Stimulated activated CD4-positive, alpha-beta T cell treated with anti-CD3 and anti-CD28 coated beads, Interleukin-1b, Interleukin-23, amount 100 ng/mL, for 4 hours (primary cell): ENCODE data around the gene MTUS2.

ENCODE experiments used
- DNase-seq, 2 donors: peaks; one replicate each; pipeline ENCODE4 v3.0.0-alpha.2; 2020; ENCODE audit warnings: low read depth in 2 of 2

Gene MTUS2

DNA sequence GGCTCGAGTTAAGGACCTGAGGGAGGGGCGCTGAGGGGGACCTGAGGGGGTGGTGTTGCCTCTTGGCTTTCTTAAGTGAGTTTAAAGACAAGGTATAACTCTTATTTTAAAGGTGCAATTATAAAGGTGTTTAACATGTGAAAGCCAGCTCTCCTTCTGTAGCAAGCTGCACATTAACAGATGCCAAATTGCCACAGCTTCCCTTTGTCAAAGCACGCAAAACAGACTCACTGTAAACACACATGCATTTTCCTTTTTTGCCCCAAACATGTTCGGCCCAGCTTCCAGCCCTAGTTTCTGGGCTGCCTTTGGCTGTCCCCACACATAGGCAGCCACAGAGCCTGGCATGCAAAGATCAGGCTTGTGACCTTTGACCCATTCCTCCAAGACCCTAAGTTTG, 663.5 kb downstream of the MTUS2 start:
- no peak for DNase-seq

DNA sequence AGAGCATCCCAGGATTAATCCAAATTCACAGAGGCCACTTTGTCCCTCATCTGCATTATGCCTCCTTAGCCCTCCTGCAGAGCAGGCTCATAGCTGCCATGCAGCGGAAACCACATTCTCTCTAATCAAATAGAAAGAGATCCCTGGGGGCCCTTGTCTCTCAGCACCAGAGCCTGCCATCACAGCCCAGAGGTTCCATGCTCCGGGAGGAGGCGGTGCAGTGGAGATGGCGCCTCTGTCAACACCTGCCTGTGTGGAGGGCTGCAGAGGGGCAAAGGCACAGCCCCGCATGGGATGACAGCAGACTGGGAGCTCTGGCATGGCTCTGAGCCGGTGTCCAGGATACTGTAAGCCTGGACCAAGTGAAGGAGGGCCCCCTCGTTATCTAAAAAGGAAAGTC, 664.1 kb downstream of the MTUS2 start:
- no peak for DNase-seq

- no peak for DNase-seq
Measured at GRCh38 chr13:29484796-29485195, 664.7 kb downstream of the MTUS2 start.

- no peak for DNase-seq
Measured at GRCh38 chr13:29486551-29486950, 666.4 kb downstream of the MTUS2 start.

GRCh38 chr13:29487466-29488454, 667.6 kb downstream of the MTUS2 start:
- DNase-seq: no peak

DNA sequence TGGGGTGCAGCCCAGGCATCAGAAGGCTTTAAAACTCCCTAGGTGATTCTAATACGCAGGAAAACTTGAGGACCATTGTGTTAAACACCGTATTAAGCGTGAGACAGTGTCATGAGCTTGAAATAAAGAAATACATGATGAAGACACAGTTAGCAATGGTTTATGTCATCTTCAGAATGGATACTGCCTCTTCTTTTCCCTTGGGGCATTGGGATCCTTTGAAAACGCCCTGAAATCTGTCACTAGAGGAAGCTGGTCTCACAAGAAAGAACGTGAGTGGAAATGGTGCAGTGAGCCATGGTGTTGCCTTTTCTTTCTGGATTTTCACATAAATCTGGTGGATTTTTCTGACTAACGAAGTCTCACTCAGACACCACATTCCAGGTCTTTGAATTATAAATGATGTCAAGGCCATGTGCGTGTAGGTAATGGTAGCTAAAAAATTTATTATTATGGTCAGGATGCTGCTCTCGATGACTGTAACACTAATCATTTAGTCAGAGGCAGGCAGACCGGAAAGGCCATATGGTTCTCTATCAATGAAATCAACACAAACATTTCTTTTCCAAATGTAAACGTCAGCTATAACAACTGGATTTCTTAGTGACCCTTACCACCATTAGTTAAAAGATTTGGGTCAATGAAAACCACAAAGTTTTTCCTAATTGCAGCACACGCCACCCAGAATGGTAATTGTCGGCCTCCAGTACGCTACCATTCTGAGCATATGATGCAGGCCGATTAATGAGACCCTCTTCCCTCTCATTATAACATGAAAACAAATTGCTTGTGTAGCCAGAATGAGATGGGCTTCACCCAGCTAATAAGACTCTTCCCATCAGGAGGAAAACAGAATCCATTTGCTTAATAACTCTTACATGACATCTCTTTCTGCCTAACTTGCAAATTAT, 669.8 kb downstream of the MTUS2 start:
- DNase-seq: no peak

DNA sequence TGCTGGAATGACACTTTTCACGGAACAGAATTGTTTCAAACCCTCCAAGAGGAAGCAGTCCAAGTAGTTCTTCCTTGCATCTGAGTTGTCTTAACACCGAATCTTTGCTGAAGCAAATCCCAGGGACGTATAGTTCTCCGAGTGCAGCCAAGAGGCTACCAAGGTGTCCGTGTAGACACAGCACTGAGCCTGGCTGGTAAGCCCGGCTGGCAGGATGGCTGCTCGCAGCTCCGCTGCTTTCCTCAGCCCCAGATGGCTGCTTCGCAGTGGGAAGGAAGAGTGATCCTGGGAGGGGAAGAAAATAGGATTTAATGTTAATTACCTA, 670.4 kb downstream of the MTUS2 start:
- no peak for DNase-seq

DNA sequence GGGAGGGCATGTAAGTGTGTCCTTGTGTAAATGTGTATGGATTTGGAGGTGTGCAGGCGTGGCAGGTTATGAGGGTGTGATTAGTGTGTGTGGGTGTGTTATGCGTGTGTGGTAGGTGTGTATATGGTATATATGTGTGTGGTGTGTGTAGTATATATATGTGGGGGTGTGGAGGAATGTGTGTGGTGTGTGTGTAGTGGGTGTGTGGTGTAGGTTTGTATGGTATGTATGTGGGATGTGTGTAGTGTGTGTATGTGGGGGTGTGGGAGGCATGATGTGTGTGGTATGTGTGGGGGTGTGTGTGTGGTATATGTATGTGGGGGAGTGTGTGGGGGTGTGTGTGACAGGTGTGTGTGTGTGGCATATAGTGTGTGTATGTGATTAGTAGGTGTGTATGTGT, 671.1 kb downstream of the MTUS2 start:
- DNase-seq: no peak

- no peak for DNase-seq
Measured at GRCh38 chr13:29493796-29494195, 673.7 kb downstream of the MTUS2 start.

DNA sequence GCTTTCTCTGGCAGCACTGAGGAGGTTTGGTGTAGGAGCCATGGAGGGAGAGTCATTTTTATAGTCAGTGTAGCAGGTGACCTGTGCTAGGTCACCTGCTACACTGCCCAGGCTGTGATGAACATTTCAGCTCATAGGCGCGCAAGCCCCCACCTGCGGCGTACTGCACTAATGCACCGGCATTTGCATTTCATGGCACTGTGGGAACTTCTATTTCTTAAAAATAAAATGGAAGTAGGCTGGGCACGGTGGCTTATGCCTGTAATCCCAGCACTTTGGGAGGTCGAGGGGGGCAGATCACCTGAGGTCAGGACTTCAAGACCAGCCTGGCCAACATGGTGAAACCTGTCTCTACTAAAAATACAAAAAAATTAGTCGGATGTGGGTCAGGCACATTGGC, 674.4 kb downstream of the MTUS2 start:
- DNase-seq: no peak

DNA sequence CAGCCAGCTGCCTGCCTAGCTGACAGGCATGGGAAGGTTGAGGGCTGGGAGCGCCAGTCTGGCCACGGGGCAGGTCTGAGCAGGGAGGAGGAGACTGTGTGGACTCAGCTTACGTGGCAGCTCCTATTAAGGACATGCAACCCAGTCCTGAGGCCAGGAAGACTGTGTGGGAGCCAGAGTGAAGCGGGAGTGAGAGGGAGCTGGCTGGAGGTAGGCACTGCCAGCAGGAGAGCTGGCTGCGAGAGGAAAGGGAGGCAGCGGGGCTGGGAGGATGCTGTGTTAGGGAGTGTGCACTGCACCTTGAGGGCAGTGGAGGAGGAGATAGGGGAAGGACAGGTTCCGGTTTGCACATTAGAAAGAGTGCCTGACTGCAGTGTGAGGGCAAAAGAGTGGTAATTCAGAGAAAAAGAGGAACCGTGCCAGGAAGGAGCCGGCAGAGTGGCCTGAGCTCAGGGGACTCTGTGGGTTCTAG, 676.1 kb downstream of the MTUS2 start:
- no peak for DNase-seq

DNA sequence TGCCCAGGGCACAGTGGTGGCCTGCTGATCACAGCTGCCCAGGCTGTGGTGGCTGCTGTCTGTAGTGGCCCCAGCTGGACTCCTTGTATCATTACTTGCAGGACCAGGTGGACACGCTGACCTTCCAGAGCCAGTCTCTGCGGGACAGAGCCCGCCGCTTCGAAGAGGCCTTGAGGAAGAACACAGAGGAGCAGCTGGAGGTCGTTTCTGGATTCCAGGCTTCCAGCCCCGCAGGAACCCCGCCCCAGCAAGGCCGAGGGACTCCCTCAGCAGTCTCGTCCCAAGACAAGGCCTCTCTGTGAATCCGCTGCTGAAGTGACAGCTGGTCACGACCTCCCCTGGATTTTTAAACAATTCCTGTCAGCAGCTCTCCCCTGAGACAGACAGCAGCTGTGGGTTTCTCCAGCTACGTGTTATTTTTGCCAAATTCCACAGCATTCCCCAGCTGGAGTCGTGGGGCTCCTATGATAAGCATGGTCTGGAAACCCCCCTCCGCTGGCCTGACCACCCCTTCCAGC, 677.1 kb downstream of the MTUS2 start:
- DNase-seq: no peak

GRCh38 chr13:29498426-29499040, 678.4 kb downstream of the MTUS2 start:
- no peak for DNase-seq

- no peak for DNase-seq
Measured at GRCh38 chr13:29499506-29500165, 679.5 kb downstream of the MTUS2 start.

- no peak for DNase-seq
Measured at GRCh38 chr13:29500386-29500785, 680.2 kb downstream of the MTUS2 start.

DNA sequence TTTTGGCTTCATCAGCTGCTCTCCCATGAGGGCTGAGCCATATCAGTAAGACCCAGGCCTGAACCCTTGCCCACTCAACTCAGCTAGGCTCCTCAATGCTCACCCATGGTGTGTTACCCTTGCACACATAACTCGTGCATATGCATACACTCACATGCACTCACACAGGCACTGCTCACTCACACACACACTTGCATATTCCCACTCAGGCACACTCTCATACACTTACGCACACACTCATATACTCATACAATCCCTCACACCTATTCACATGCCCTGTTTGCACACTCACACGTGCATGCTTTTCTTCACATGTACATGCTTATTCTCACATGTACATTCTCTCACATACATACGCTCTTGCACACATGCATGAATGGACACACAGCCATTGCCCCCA, 681.5 kb downstream of the MTUS2 start:
- no peak for DNase-seq

DNA sequence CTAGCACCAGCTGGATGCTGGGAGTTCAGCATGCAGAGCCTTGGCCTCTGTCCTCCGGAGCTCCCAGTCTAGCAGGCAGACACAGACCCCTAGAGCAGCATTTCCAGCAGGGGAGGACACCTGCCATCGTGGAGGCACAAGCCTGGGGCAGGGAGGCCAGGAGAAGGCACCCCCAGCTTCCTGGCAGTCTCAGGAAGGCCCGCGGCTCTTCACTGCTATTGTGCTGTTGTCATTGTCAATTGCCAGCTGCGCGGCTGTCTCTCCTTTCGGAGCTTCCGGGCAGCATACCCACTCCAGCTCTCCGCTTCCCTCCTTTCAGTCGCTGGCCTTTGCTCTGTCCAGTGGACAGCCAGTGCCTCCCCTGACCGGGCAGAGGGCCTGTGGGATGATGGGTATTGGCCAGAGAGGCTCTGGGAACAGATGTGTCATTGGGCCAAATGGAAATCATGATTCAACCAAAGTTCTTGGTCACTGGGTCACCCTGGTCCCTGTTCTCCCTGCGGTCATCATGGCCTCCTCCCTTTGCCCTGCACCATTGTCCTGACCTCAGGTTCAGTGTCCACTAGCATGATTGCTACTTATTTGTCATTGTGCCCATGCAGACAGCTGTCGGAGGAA, 682.4 kb downstream of the MTUS2 start:
- DNase-seq: no peak

DNA sequence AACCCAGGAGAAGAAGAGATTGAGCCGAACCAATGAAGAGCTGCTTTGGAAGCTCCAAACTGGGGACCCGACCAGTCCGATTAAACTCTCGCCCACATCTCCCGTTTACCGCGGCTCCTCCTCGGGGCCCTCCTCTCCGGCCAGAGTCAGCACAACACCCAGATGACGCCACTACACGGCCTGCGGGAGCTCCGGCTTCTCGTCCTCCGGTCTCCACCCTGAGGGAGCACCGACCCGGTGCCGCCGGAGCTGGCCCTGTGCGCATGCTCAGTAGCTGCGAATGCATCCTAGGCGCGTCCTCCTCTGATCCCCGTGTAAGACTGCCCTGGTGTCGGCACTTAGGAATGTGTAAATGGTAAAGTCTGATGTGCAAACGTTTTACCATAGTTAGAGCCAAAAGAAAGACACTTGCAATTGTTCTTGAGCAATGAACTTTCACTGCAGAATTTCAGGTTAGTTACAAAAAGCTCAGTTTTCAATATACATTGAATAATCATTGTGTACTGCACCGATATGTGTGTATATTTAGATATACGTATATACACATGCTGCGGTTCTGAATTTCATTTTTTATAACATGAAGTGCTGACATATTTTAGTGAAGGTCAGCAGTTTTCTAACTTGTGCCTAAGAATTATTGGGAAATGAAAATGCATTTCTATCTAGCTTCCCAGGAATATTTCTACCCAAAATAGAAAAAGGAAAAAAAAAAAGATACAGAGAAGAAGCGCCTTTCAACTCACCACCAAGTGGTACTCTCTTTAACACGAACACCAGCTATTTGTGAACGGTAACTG, 683.1 kb downstream of the MTUS2 start:
- DNase-seq: peak in 1 of 2 donors; percentile 15

- no peak for DNase-seq
Measured at GRCh38 chr13:29504691-29505090, 684.6 kb downstream of the MTUS2 start.

DNA sequence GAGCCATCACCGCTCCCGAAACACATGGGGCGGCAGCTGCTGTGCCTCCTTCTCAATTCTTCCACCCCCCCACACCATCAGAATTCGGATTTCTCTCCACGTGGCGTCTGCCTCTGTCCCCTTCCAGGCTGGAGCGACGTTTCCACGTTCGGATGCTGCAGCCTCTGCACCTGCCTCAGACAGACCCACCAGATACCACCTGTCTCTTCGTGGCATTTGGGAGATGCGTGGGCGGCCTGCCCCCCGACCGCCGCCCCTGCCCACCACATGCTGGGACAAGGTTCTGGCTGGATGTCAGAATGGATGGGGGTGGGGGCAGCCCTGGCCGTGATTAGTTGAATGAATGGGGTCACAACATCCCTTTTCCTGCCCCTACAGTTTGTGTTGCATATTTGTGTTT, 685.4 kb downstream of the MTUS2 start:
- no peak for DNase-seq
